Panc1 (cell line): ENCODE data around the gene SEMA4D.

Experiments
- CTCF ChIP-seq: fragments of 450-650 bp; IDR thresholded peaks from 2 replicates; pipeline ENCODE4 v1.5.1; 2017; ENCODE audit warnings: mild to moderate bottlenecking
- SIN3A ChIP-seq: IDR thresholded peaks from 2 replicates; pipeline ENCODE4 v1.6.1; 2012; ENCODE audit warnings: low read depth, mild to moderate bottlenecking, low read length, moderate library complexity, borderline replicate concordance; ENCODE audit not compliant: insufficient read depth
- TCF7L2 ChIP-seq: IDR thresholded peaks from 2 replicates; pipeline ENCODE4 v1.6.1; 2011; ENCODE audit warnings: mild to moderate bottlenecking, low read depth, low read length, inconsistent platforms

- no peak for TF ChIP-seq CTCF
- no peak for TF ChIP-seq TCF7L2
- no peak for TF ChIP-seq SIN3A
Observed at GRCh38 chr9:89340332-89340731, 157.6 kb downstream of the SEMA4D start.
